Osteoblast (primary cell): ENCODE results near the gene CCNY. TPM values are rescaled to one million over a fixed set of nuclear protein-coding genes. Genes with fewer than 3 reads are reported as not detected.

ENCODE experiments used
- DNase-seq: peaks from one replicate; pipeline ENCODE4 v3.0.0; 2011; ENCODE audit warnings: low spot score, mixed read lengths; ENCODE audit not compliant: insufficient read length; ENCODE audit errors: missing footprints
- H2AFZ ChIP-seq: 2 replicates; pipeline ENCODE4 v1.6.0; 2011; ENCODE audit warnings: mild to moderate bottlenecking, low read length
- H3K27ac ChIP-seq: 2 replicates; pipeline ENCODE4 v1.5.1; 2011; ENCODE audit warnings: mild to moderate bottlenecking, low read depth, low read length, moderate library complexity
- H3K27me3 ChIP-seq: 2 replicates; pipeline ENCODE4 v1.6.0; 2012; ENCODE audit warnings: mild to moderate bottlenecking, control low read depth, inconsistent platforms, low read length, moderate library complexity; ENCODE audit not compliant: insufficient read depth
- H3K36me3 ChIP-seq: 2 replicates; pipeline ENCODE4 v1.5.1; 2011; ENCODE audit warnings: mild to moderate bottlenecking, low read length, control low read depth, moderate library complexity; ENCODE audit not compliant: insufficient read depth
- H3K4me1 ChIP-seq: 2 replicates; pipeline ENCODE4 v1.5.1; 2011; ENCODE audit warnings: mild to moderate bottlenecking, low read length, control low read depth, moderate library complexity; ENCODE audit not compliant: insufficient read depth
- H3K4me2 ChIP-seq: 2 replicates; pipeline ENCODE4 v1.6.0; 2011; ENCODE audit warnings: mild to moderate bottlenecking, low read length; ENCODE audit not compliant: insufficient read depth
- H3K4me3 ChIP-seq: fragments of 200-600 bp; sonication (generic); 3 replicates; pipeline ENCODE4 v1.5.1; 2012; ENCODE audit warnings: mild to moderate bottlenecking, low read length, inconsistent platforms; ENCODE audit not compliant: insufficient read depth
- H3K79me2 ChIP-seq: 2 replicates; pipeline ENCODE4 v1.6.0; 2012; ENCODE audit warnings: mild to moderate bottlenecking, low read length, control low read depth, inconsistent platforms; ENCODE audit not compliant: insufficient read depth
- H3K9me3 ChIP-seq: 2 replicates; pipeline ENCODE4 v1.5.1; 2011; ENCODE audit warnings: low read depth, low read length, control low read depth
- H4K20me1 ChIP-seq: 2 replicates; pipeline ENCODE4 v1.6.0; 2012; ENCODE audit warnings: mild to moderate bottlenecking, low read length, control low read depth; ENCODE audit not compliant: insufficient read depth
- CTCF ChIP-seq: IDR thresholded peaks from 2 replicates; pipeline ENCODE4 v1.5.1; 2011; ENCODE audit warnings: mild to moderate bottlenecking, low read depth, low read length, moderate library complexity; ENCODE audit errors: extremely low read depth
- total RNA-seq: library from RNA; depleted of rRNA; stranded (reverse); fragments of >200 nt; gene quantifications from 2 replicates; pipeline ENCODE4 v1.2.3, GENCODE V29; 2012

The CCNY gene
- total RNA-seq, 1 donor: 53.2 TPM

GRCh38 chr10:35481413-35481812 lies 145.1 kb downstream of the CCNY start:
- Histone ChIP-seq H3K4me1 (no peaks in the 10 kb centered on the region), H3K4me3 (no peak overlapping the region), H3K27ac (no peak overlapping the region), H3K79me2 (peaks cover 48% of the 10 kb centered on the region), H2AFZ (no peak overlapping the region), H3K9me3 (no peaks in the 10 kb centered on the region), H3K36me3 (no peaks in the 10 kb centered on the region), H3K4me2 (no peak overlapping the region), H4K20me1 (peaks cover 8% of the 10 kb centered on the region), H3K27me3 (no peaks in the 10 kb centered on the region)
- DNase-seq: no peak
- no peak for TF ChIP-seq CTCF

- H2AFZ ChIP-seq: no peak overlapping the region
- H3K27ac ChIP-seq: no peak overlapping the region
- H3K4me2 ChIP-seq: no peak overlapping the region
- H3K4me3 ChIP-seq: no peak overlapping the region
- no peaks in the 10 kb centered on the region for H3K27me3 ChIP-seq
- no peaks in the 10 kb centered on the region for H3K36me3 ChIP-seq
- peaks cover 65% of the 10 kb centered on the region for H3K79me2 ChIP-seq
- no peak for TF ChIP-seq CTCF
- no peaks in the 10 kb centered on the region for H3K4me1 ChIP-seq
- H4K20me1 ChIP-seq: peaks cover 13% of the 10 kb centered on the region
- DNase-seq: no peak
- H3K9me3 ChIP-seq: no peaks in the 10 kb centered on the region
Measured at GRCh38 chr10:35486297-35486990, 150.1 kb downstream of the CCNY start.

- Histone ChIP-seq H3K9me3 (no peaks in the 10 kb centered on the region), H3K27me3 (no peaks in the 10 kb centered on the region), H3K4me2 (no peak overlapping the region), H3K4me1 (no peaks in the 10 kb centered on the region), H2AFZ (no peak overlapping the region), H4K20me1 (peaks cover 20% of the 10 kb centered on the region), H3K27ac (no peak overlapping the region), H3K4me3 (no peak overlapping the region), H3K79me2 (peaks cover 62% of the 10 kb centered on the region), H3K36me3 (no peaks in the 10 kb centered on the region)
- no peak for TF ChIP-seq CTCF
- DNase-seq: peak; percentile 57
Measured at GRCh38 chr10:35487336-35488034, 151.2 kb downstream of the CCNY start.

- Histone ChIP-seq H3K27ac (no peak overlapping the region), H3K9me3 (no peaks in the 10 kb centered on the region), H3K36me3 (no peaks in the 10 kb centered on the region), H3K27me3 (no peaks in the 10 kb centered on the region), H2AFZ (no peak overlapping the region), H3K4me3 (no peak overlapping the region), H4K20me1 (peaks cover 27% of the 10 kb centered on the region), H3K79me2 (peaks cover 63% of the 10 kb centered on the region), H3K4me2 (no peak overlapping the region), H3K4me1 (no peaks in the 10 kb centered on the region)
- TF ChIP-seq CTCF: no peak
- DNase-seq: peak; percentile 62
Measured at GRCh38 chr10:35488228-35488627, 151.9 kb downstream of the CCNY start.
